Rectal smooth muscle tissue (tissue), 1 donor: Measurements from ENCODE around the gene ARL15.
A peak's percentile ranks its signal among the peaks of the same experiment; 100 is the strongest.
"Not testable (repeated sequence)": the region's sequence is repeated elsewhere in the genome, so short reads cannot be mapped to it uniquely, and the experiment has no call there.

Experiments used
- H3K27ac ChIP-seq: one replicate; pipeline ENCODE4 v1.7.0; 2013; ENCODE audit warnings: low read depth, low read length, inconsistent platforms
- H3K27me3 ChIP-seq: one replicate; pipeline ENCODE4 v1.7.0; 2013; ENCODE audit warnings: low read length; ENCODE audit not compliant: control insufficient read depth, insufficient read depth
- H3K36me3 ChIP-seq: one replicate; pipeline ENCODE4 v1.7.0; 2013; ENCODE audit warnings: low read length; ENCODE audit not compliant: control insufficient read depth, insufficient read depth
- H3K4me1 ChIP-seq: one replicate; pipeline ENCODE4 v1.7.0; 2013; ENCODE audit warnings: low read length; ENCODE audit not compliant: control insufficient read depth, insufficient read depth
- H3K4me3 ChIP-seq: one replicate; pipeline ENCODE4 v1.7.0; 2013; ENCODE audit warnings: low read length
- H3K9ac ChIP-seq: one replicate; pipeline ENCODE4 v1.7.0; 2013; ENCODE audit warnings: low read length

Gene ARL15

DNA sequence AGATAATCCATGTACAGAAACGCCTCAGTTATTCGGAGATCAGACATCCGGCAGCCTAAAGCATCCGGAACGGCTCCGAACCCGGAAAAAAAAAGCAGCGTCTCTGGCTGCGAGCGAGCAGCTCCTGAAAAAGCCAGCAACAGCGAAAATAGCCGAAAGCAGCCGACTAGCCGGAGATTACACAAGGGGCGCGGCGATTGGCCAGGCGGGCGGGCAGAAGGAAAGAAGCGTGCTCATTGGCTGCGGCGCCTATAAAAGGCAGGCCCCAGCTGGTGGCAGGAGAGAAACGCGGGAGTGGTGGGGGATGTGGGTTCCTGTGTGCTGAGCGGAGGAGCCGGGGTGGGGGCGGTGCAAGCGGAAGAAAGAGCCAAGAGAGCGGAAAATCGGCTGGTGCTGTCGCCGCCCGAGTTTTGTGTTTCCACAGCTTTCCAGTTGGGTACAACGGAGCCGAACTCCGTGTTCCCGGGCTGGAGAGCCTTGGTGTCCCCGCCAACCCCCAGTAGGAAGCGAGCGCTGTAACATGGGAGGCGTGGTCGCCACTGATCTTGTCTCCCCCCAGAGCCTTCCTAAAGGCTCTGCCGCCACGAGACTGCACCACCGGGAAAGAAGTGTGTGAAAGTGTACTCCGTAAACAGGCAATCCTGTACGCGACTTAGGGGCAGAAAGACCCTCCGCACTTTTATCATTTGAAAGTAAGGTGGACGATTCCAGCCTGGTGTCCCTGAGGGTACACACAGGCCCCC lies at the start of gene ARL15:
TSS of gene ARL15 (minus strand) at position 141 of the 743 bp plus-strand sequence.
- H3K9ac ChIP-seq: peak within 1 kb of the TSS; percentile 91

DNA sequence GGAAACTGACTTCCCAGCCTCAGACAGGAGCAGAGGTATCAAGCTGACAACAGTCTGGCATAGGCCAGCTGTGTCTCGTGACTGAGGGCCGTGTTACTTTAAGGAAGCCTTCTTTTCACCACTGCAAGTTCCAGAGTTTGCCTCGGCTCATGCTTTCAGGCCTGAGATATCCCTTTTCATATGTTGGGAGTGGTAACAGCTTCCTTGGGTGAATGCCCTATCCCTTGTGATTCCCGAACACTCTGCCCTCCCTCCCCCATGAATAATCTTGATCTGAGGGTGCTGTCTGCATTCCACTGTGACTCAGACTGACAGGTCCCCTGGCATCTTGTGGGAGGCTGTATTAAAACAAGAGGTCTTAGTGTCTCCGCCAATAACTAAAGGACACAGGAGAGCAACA lies 49.7 kb upstream of the ARL15 start:
- Histone ChIP-seq H3K36me3 (no peaks in the 10 kb centered on the region), H3K4me1 (no peaks in the 10 kb centered on the region), H3K4me3 (no peak overlapping the region), H3K27ac (no peak overlapping the region), H3K27me3 (no peaks in the 10 kb centered on the region), H3K9ac (no peak overlapping the region)

More for the DNA sequence above, at the start of gene ARL15:
- Histone ChIP-seq H3K4me3 (peak within 1 kb of the TSS; percentile 99), H3K27ac (peak within 1 kb of the TSS; percentile 90), H3K27me3 (no peaks in the 10 kb centered on the region), H3K36me3 (no peaks in the 10 kb centered on the region), H3K4me1 (peaks cover 5% of the 10 kb centered on the region)

DNA sequence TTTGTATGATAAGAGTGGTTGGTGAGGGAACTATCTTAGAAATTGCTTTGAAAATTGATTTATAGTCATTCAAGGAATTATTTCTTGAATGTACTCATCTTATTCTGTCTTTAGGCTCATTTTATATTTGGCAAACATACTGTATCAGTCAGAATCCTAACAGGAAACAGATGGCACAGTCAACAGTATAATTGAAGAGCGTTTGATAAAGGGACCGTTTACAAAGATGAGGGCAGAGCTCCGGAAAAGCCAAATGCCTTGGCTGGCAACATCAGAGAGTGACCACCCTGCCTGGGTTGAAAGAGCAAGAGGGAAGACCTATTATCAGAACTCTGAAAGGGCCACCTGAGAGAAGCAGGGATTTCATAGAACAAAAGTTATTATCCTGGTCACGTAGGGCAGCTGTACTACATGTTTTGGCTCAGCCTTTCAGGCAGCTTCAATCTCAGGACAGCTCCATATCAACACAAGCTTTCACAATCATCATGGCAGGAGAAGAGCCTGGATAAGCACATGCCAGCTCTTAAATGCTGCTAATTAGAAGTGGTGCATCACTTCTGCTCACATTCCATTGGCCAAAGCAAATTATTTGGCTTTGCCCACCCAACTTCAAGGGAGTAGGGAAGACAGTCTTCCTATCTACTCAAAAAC lies 47.2 kb upstream of the ARL15 start:
- Histone ChIP-seq H3K27me3 (no peaks in the 10 kb centered on the region), H3K9ac (no peak overlapping the region), H3K27ac (no peak overlapping the region), H3K36me3 (no peaks in the 10 kb centered on the region), H3K4me1 (no peaks in the 10 kb centered on the region), H3K4me3 (no peak overlapping the region)

DNA sequence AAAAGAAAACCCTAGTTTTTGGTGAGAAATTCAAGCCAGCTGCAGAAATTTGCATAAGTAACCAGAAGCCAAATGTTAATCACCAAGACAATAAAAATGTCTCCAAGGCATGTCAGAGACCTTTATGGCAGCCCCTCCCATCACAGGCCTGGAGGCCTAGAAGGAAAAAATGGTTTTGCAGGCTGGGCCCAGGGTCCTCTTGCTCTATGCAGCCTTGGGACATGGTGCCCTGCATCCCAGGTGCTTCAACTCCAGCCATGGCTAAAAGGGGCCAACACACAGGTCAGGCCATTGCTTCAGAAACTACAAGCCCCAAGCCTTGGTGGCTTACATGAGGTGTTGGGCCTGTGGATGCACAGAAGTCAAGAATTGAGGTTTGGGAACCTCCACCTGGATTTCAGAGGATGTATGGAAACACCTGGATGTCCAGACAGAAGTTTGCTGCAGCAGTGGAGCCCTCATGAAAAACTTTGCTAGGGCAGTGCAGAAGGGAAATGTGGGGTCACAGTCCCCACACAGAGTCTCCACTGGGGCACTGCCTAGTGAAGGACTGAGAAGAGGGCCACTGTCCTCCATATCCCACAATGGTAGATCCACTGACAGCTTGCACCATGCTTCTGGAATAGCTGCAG lies 43.7 kb upstream of the ARL15 start:
- not testable (repeated sequence) for H3K27me3 ChIP-seq, H3K9ac ChIP-seq, H3K27ac ChIP-seq, H3K36me3 ChIP-seq, H3K4me1 ChIP-seq, H3K4me3 ChIP-seq

DNA sequence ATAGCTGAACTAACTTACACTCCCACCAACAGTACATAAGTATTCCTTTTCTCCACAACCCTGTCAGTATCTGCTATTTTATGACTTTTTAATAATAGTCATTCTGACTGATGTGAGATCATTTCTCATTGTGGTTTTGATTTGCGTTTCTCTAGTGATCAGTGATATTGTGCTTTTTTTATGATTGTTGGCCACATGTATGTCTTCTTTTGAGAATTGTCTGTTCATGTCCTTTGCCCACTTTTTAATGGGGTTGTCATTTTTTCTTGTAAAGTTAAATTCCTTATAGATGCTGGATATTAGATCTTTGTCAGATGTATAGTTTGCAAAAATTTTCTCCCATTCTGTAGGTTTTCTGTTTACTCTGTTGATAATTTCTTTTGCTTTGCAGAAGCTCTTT lies 42.2 kb upstream of the ARL15 start:
- not testable (repeated sequence) for H3K36me3 ChIP-seq, H3K4me1 ChIP-seq, H3K27me3 ChIP-seq, H3K9ac ChIP-seq, H3K27ac ChIP-seq, H3K4me3 ChIP-seq

DNA sequence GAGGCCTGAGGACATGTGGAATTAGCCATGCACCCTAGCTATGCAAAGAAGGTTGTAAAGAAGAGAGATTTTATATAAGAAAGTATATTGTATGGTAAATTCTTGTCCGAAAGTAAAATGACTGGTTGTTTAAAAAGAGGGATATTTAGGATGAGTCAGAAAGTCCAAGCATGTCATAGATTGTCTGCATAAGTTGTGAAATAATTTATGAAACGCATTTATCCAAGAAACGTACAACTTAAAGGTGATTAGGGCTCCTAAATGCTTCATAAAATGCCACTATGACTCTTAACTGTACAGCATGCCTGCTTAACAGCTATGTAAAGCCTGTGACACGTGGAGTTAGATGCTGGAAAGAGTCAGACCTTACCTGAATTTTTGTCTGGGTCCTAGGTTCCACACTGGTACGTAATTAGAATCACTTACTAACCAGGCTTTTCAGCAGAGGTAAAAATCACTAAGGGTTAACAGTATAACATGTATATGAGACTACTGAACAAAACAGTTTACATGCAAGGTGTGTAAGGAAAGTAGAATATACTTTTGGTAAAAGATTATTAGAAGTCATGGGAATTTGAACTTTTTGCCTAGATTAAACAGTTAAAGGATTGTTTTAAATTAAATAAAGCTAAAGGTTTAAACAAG lies 37.0 kb upstream of the ARL15 start:
- no peaks in the 10 kb centered on the region for H3K36me3 ChIP-seq
- H3K27me3 ChIP-seq: no peaks in the 10 kb centered on the region
- H3K4me1 ChIP-seq: no peaks in the 10 kb centered on the region
- no peak overlapping the region for H3K27ac ChIP-seq
- no peak overlapping the region for H3K4me3 ChIP-seq
- H3K9ac ChIP-seq: no peak overlapping the region

DNA sequence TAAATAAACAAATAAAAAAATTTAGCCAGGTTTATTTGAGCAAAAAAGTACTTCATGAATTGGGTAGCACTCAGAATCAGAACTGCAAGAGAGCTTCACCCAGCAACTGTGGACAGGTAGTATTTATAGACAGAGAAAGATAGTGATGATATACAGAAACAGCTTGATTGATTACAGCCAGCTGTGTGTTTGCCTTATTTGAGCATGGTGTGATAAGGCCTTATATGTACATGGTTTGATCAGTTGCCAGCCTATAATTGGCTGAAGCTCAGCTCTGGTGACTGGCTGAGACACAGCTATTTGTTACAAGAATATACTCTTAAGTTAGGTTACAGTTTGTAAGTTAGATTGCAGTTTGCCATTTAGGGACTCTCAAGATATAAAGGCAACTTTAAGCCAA lies 34.3 kb upstream of the ARL15 start:
- Histone ChIP-seq H3K4me3 (no peak overlapping the region), H3K9ac (no peak overlapping the region), H3K36me3 (no peaks in the 10 kb centered on the region), H3K4me1 (no peaks in the 10 kb centered on the region), H3K27ac (no peak overlapping the region), H3K27me3 (no peaks in the 10 kb centered on the region)

DNA sequence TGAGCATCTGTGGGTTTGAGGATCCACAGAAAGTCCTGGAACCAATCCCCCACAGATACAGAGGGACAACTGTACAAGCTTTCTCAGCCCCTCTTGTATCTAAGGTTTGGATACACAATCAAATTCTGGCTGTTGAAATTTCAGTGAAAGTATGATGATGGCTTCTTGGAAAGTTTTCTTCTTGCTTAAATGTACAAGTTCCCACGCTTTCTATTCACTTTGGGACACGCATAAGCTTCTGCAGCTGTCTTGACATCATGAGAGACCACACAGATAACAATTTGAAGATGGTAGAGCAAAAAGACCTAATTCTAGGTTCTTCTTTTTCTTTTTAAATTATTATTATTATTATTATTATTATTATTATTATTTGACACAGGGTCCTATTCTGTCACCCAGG lies 31.6 kb upstream of the ARL15 start:
- Histone ChIP-seq H3K4me1 (no peaks in the 10 kb centered on the region), H3K27ac (no peak overlapping the region)

DNA sequence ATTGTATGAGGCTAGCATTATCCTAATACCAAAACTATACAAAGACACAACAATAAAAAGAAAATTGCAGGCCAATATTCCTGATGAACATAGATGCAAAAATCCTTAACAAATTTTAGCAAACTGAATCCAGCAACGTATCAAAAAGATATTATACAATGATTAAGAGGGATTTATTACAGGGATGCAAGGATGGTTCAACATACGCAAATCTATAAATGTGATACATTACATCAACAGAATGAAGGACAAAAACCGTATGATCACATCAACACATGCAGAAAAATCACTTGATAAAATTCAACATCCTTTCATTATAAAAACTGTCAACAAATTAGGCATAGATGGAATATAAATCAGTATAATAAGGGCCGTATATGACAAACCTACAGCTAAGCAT lies 27.1 kb upstream of the ARL15 start:
- Histone ChIP-seq H3K27ac (no peak overlapping the region), H3K4me1 (no peaks in the 10 kb centered on the region), H3K27me3 (no peaks in the 10 kb centered on the region), H3K9ac (no peak overlapping the region), H3K4me3 (no peak overlapping the region), H3K36me3 (no peaks in the 10 kb centered on the region)

More for the DNA sequence above, 31.6 kb upstream of the ARL15 start:
- Histone ChIP-seq H3K27me3 (no peaks in the 10 kb centered on the region), H3K4me3 (no peak overlapping the region), H3K9ac (no peak overlapping the region), H3K36me3 (no peaks in the 10 kb centered on the region)

DNA sequence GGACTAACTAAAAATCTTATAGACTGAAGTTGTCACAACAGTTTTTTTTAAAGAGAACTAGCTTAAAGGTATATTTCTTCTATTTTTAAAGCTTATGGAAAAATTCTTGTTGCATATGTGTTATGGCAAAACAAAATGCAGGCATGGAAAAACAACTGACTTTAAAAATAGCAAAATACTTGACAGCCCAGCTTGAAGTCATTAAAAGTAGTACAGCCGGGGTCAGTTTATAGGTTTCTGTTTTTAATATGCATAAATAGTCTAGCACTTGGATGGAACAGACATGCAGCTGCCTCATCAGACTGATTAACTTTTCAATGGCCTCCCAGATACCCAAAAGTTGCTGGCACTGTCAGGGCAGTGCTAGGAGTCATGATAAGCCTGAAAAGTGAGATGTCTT lies 22.3 kb upstream of the ARL15 start:
- no peak overlapping the region for H3K9ac ChIP-seq
- no peaks in the 10 kb centered on the region for H3K4me1 ChIP-seq
- no peak overlapping the region for H3K27ac ChIP-seq
- no peaks in the 10 kb centered on the region for H3K36me3 ChIP-seq
- H3K4me3 ChIP-seq: no peak overlapping the region
- no peaks in the 10 kb centered on the region for H3K27me3 ChIP-seq

DNA sequence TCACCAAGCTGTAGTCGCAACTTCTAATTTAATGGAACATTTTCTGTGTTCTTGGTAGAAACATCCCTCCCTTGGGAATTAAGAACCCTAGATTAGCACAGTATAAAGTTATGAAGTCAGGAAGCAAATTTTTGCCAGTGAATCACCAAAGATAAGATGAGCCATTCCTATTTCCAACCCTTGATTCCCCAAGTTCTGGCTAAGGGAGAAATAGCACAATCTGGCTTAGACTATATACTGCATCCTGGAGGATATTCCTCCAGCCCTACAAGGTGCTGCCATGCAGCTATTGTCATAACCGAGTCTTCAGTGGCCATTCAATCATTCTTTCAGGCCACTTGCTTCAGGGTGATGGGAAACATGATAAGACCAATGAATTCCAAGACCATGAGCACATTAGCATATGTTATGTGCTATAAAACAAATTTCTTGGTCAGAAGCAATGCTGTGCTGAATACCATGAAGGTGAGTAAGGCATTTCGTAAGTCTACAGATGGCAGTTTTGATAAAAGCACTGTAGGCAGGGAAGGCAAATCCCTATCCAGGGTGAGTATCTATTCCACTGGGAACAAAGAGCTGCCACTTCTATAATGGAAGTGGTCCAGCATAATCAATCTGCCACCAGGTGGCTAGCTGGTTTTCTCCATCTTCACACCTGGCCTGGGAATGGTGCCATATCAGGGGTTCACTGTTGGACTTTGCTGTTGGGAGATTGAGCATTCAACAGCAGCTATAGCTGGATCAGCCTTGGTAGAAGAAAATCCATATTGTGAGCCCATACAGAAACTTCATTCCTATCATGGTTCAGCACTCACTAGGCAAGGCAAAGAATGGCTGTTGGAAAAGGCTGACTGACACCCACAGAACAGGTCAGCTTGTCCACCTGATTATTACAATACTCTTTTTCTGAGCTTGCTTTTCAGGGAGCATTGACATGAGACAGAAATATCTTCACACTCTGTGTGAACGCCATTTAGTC lies 19.6 kb upstream of the ARL15 start:
- Histone ChIP-seq H3K27me3 (no peaks in the 10 kb centered on the region), H3K27ac (no peak overlapping the region)

More for the DNA sequence above, 19.6 kb upstream of the ARL15 start:
- Histone ChIP-seq H3K9ac (no peak overlapping the region), H3K36me3 (no peaks in the 10 kb centered on the region), H3K4me3 (no peak overlapping the region), H3K4me1 (no peaks in the 10 kb centered on the region)
